Middle frontal gyrus (tissue), 1 donor: ENCODE measurements around the gene CORIN.

Experiments
- DNase-seq: peaks from one replicate; pipeline ENCODE4 v3.0.0-alpha.2; 2015; ENCODE audit warnings: low spot score; ENCODE audit errors: extremely low spot score

Gene CORIN

DNA sequence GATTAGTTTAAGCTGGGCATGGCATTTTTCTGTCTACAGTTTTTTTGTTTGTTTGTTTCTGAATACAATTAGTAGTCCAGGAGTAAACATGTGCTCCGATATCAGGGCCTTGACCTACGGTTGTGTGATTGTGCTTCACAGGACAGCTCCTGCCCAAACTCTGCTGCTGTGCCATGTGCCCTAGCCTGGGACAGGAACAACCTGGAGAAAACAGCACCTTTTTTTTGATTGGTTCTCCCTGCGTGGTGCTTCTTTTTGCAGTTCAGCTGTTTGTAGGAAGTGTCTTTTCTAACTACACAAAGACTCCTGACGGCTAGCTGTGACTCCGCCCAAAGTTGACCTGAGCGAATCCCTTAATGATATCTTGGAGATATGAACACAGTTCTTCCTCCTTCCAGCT, 194.0 kb downstream of the CORIN start:
- DNase-seq, result no peak

DNA sequence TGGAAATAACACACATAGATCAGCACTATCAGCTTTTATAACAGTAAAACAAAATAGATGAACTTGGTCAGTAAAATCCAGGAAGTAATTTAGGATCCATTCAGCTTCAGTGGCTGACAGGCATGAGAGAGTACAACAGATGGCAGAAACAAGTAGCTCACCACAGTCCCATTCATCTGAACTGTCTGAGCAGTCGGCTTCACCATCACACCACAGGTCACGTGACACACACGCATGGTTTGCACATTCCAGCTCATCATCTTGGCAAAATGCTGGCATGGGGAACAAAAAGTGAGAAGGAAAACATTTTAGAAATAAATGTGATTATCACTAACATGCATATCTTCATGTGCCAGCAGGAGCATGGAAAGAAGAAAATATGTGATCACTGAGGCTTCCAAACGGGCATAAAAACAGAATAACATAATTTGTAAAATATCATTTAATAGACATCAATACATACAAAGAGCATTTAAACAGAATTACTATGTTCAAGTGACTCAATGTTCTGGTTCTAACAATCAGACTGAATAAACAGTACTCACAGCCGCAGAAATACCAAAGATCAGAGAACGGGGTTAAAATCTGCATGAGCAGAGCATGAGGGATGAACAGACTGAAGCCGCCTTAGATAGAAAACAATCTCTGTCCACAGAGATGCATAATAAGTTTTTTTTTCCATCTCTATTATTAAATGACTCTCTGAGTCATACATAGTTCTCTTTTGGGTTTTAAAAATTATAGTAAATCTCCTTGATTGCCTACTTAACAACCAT, 194.7 kb downstream of the CORIN start:
- DNase-seq, result no peak

DNA sequence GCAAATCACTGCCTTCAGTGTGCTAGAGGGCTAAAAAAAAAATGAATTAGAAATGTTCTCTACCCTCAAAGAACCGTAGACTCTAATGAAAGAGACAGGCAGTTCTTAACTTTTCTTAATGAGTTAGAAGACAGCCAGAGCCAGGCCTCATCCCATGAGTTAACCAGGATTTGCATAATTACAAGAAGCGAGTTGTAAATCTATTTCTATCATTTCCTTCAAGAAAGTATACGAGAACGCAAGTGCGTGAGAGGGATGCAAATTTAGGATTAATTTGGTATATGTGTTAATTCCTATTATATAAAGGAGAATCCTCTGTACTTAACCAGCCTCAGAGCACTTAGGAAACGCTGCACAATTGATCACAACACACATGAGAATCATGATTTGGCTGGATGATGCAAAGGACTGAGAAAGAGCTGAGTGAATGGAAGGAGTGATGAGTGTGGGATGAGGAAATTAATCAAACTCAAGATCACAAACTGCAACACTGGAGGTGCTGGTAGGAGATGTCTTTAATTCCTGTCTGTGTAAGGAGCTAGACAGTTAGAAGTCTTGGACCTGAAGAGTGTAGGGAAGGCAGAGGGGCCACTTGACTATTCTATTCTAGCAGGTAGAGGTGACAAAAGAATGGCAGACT, 195.6 kb downstream of the CORIN start:
- DNase-seq, result no peak

DNA sequence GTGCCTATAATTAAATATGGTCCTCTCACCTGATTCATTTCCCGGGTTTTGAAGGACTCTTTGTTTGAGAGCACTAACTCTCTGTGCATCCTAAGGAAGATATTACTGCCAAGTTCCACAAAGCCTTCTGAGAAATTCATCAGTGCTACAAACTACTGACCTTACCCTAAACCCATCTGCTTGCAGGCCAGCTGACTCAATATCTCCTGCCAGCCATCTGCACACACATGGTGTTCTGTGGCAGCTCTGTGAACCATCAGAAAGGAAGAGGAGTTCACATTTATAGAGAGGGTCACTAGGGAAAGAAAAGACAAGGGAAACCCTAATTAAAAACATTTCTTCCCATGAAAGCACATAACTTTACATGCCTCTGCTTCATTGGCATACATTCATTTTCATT, 196.1 kb downstream of the CORIN start:
- no peak for DNase-seq

DNA sequence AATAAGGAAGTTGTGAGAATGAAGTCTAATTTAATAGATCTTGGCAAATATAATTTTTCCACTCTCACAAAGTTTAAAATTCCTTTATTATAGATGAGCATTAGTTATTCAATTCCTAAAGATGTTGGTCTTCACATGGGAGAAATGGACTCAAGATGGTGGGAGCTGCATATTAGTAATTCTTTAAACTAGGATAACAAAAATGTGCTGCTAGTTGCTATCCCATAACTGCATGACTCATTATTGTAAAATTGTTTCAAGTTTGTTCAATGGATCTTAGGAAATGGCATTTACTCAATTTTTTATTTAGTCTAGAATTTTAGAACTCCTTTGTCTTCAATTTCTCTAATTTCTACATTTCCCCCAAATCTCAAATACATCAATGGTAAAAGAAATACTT, 197.0 kb downstream of the CORIN start:
- no peak for DNase-seq

DNA sequence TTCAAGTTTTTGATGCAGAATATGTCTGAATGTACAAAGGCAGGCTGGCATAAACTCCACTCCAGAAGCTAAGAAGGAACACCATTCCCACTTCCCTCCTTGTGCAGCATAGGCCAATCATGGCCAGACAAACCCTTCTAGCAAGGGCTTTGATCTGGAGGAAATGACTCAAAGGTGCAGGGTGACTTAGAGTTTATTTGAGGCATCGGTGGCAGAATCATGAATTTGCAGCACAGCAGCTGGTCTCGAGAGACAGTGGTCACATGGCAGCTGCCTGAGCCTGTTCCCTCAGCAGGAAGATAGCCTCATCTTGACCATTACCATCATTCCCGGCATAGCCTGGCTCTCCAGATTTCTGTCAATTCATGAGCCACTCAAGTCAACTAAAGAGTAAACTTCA, 198.3 kb downstream of the CORIN start:
- DNase-seq, result no peak

DNA sequence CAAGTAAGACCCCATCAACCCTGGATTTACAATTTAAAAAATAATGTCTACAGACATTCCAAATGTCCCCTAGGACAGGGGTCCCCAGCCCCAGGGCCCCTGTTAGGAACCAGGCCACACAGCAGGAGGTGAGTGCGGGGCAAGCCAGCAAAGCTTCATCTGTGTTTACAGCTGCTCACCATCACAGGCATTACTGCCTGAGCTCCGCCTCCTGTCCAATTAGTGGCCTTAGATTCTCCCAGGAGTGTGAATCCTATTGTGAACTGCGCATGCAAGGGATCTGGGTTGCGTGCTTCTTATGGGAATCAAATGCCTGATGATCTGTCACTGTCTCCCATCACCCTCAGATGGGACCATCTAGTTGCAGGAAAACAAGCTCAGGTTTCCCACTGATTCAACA, 206.7 kb downstream of the CORIN start:
- DNase-seq, result no peak

DNA sequence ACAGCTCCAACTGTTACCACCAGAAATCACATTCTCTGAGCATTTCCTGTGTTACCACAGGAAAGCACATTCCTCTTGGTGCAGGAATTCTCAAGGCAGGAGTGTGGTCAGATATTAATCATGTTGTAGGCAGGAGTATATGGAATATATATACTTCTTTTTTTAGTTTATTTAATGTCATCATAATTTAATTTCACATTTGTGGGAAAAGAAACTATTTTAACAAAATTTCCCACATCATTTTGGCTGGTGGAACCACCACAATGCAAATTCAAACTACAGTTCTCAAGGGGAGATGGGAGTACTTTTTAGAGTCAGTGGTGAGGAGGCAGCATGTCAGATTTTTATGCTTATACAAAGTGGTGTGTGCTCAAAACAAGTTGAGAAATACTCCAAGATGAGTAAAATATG, 213.8 kb downstream of the CORIN start:
- no peak for DNase-seq

DNA sequence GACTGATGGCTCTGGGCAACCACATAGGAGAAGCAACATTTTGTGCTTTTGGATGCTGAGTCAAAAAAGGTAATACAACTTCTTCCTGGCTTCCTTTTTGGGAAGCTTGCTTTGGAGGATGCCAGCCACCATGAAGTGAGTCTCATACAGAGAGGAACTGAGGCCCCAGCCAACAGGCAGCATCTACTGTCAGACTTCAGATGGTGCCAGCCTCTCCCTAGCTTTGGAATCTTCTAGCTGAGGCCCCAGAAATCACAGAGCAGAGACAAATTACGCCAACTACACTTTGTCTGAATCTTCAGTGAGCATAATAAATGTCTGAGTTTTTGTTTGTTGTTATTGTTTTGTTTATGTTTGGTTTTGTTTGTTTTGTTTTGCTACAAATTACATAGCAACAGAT, 216.7 kb downstream of the CORIN start:
- DNase-seq, result no peak

DNA sequence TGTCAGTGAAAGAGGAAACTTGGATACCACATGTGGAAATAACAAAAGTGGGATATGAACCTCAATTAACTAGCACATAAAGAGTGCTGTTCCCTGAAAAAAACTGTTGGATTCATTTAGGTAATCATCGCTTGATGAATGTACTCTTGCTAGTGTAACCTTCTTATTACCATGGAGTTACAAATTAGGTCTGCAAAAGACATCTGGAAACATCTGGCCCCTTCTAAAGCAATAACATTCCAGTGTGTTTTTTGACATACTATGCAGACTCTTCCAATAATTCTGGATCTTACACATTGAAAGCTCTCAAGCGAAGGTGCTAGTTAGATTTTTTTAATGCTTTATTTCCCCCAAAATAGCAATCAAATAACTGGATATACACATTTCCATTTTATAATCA, 218.2 kb downstream of the CORIN start:
- no peak for DNase-seq

DNA sequence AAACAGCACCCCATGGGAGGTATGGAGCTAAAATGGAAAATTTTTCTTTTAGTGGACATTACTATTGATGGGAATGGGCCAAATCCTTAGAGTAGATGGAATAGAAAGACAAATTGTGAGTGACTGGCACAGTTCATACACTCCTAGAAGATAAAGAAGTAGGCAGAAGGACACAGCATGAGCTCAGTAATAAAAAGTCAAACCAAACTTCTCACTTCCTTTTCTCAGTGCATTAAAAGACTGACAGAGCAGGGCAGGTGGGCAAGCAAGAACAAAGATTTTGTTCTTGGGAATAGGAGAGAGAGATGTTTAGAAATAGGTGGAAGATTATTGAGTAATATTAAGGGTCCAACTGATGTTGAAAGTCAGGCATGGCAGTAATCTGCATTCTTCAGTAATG, 220.3 kb downstream of the CORIN start:
- no peak for DNase-seq

DNA sequence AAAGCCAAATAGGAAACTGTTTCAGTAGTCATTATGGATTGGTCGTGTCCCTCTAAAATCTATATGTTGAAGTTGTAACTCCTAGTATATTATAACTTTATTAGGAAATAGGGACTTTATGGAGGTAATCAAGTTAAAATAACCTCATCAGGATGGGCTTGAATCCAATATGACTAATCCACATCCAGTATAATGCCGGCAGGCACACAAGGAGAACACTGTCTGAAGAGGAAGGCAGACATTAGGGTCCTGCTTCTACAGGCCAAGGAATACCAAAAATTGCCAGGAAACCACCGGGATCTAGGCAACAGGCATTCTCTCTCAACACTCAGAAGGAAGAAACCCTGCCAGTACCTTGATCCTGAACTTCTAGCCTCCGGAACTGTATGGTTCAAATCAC, 222.5 kb downstream of the CORIN start:
- no peak for DNase-seq

DNA sequence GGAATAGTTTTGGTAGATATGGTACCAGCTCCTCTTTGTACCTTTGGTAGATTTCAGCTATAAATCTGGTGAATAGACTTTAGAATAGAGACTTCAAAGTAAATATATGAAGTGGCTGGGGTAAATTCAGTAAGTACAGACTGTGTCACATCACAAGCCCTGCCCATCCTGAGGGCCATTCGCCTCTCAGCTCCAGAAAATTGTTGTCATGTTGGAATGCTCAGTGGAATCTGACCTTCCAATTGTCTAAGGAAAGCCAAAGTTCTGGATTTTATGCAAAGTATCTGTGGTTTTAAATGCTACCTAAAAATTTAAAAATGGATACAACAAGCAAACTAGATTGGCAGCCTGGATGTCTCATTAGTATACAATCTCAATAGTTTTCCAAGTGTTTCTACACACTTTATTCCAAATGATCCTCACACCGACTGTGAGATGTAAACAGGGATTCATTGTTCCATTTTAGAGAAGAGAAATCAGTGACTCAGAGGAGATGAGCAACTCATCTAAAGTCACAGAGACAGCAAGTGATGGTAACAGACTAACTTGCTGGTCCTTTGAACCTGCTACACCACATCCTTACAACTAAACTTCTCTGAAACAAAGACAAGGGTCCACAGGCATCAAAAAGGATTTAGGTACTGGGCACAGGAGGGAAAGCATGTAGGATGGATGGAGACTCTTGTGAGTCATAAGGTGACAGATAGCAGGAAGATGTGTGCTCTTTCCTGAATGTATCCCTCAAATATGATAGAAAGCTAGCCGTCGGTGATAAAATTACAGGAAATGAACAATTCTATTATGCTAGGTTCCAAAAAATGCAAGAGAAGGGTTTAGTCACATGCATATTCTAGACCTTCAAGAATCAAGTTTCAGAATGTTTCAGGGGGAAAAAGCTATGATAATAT, 225.5 kb downstream of the CORIN start:
- DNase-seq, result no peak

DNA sequence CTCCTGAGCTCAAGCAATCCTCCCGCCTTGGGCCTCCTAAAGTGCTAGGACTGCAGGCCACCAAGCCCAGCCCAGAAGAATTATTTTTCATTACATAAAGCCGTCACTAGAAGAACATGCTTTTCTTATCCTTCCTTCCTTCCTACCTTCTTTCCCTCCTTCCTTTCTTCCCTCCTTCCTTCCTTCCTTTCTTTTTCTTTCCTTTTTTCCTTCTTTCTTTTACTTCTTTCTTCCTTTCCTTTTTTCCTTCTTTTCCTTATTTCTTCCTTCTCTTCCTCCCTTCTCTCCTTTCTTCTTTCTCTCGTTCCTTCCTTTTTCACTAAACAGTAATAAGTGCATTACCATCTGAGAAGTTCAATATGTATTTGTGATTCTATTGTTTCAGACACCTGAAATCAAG, 231.4 kb downstream of the CORIN start:
- no peak for DNase-seq

DNA sequence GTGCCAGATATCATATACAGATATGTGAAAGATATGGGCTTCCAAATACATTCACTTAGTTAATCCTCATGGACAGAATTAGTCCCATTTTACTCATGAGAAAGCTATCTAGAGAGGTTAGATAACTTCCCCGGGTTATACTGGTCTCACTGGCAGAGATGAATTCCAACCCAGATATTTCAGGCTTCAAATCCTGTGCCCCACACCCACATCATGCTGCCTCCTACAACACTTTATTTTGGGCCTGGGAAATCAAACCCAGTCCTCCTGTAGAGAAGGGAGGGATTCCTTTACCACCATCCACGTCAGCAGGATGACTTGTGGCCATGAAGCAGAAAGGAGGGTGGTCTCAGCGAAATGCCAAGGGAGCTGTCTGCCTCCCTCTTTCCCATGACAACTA, 239.0 kb downstream of the CORIN start:
- no peak for DNase-seq

DNA sequence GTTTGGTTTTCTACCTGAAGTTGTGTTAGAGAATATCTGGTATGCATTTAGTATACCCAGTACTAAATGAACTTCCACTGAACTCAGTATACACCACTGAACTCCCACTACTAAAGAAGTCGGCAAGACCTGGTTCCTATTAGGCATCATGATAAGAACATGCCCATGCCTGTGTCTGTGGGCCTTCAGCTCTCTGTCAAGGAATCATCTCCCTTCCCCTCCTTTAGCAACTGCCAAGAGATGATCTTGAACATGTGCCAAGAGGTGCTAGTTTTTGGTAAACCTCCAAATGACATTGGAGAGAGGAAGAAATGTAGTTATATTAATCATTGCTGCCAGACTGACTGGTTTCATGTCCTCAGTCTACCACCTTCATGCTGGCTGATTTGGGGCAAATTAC, 239.5 kb downstream of the CORIN start:
- DNase-seq, result no peak

DNA sequence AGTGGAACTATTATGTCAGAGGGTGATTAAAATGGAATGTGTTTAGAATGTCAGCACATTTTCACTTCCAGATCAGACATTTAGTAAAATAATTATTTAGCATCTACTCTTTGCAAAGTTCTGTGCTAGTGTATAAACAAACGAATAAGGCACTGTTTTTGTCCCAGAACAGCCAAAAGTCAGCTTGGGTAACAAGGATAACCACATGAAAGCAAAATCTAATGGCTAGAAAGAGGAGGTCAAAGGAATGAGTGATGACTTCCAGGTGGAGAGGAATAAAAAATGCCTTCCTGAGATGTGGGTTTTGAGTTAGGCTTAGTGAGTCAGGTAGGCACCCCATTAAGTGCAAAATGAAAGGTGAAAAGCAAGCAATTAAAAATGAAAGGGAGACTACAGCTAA, 240.2 kb downstream of the CORIN start:
- DNase-seq, result no peak

DNA sequence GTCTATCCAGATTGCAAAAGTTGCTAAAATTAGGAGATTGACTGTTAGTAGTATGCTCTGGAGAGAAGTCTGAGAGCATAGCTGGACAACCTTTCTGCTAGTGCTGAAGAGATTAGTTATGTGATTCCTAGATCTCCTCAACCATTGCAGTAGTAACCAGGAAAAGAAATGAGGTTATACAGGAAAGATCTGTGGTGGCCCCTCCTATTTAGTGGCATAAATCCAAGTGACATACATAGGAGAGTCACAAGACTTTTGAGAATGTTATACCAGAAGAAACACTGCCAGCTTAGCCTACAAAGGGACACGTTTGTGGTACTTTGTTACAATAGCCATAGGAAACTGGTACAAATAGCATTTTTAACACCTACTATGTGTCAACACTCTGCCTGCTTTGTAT, 247.5 kb downstream of the CORIN start:
- no peak for DNase-seq

DNA sequence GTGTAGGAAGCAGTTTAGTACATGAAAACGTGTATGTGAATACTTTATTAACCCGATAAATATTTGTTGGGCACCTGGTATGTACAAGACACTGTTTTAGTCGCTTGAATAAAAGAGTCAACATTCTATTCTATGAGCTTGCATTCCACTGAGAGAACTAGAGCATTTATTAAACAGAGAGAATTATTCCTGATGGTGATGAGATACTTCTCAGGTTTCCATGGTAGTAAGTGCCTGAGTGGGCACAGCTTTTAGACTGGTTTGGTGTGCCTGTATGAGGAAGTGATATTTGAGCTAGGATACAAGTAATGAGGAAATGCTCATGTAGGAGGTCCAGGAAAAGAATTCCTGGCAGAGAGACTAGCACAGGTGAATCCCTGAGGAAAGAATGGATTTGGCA, 258.6 kb downstream of the CORIN start:
- DNase-seq, result no peak

DNA sequence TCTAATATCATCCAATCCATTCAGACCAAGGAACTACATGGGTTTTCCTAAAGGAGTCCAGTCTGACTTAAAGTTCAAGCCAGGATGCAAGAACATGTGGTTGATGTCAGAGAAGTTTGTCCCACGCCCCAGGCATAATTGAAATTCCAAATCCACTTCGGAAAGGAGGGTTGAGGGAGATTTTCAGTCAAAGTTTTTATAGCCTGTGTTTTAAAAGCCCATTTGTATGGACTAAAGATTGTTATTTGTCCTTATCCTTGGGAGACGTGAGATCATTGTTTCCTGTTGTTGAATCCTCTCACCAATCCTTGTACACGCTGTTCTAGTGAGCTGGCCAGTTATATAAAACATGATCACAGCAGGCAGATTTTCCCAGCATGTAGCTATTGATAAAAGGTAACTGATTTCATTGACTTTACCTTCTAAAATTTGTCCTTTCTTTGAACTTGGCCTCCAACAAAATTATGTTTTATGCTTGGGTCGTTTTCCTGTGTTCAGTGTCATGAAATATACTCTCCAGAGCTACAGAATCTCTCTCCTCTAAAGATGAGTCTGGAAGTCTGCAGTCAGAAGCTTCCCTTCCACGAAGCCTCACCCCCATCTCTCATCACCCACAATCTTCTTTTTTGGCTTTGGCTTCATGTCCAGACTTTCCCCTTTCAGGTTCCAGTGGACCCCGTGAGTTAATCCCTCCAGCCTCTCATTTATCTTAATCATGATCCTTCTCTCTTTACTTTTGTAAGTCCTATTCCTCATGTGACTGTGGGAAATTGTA, 259.9 kb downstream of the CORIN start:
- no peak for DNase-seq

DNA sequence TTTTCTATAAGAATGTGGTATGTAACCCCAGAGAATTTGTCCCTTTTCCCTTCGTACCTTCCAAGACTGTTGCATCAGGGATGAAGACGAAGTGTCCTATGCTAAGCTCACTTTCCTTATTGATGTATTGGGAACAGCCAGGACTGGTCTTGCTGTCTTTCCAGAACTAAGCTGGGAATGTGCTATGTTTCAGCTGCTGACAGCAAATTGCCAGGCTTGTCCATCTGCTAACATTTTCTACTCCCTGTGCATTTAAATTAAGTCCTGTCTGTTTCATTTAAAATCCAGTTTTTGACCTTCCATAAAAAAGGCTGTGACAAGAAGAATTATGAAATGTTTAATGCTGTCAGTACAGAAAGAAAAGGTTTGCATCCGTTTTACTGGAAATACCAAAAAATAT, 264.9 kb downstream of the CORIN start:
- DNase-seq, result no peak

DNA sequence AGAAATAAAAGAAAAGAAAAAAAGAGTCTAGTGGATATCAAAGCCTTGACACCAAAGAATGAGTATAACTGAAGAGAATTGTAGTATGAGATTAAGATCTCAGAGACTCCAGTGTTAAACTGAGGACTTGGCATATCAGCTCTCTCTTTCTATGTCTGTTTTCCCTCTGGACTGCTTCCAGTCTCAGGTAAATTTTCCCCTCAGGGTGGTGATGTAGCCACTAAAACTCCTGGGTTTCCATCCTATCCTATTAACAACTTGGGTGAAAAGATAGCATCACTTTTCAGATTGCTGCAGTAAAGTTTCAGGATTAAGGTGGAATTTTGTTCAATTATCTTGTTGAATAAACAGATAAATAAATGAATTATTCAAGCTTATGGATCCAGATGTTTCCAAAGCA, 267.1 kb downstream of the CORIN start:
- DNase-seq, result no peak
